HEK293 (cell line): ENCODE data around the gene NAA20.

Source experiments
- GLIS1 ChIP-seq: fragments of 450-650 bp; formaldehyde crosslinking; IDR thresholded peaks from 2 replicates; pipeline ENCODE4 v1.5.1; 2016; ENCODE audit warnings: missing biosample characterization, missing genetic modification characterization
- PRDM10 ChIP-seq: fragments of 450-650 bp; formaldehyde crosslinking; IDR thresholded peaks from 2 replicates; pipeline ENCODE4 v1.5.1; 2016; ENCODE audit warnings: missing biosample characterization, missing genetic modification characterization
- REST ChIP-seq: fragments of 450-650 bp; formaldehyde crosslinking; IDR thresholded peaks from 2 replicates; pipeline ENCODE4 v1.5.1; 2016; ENCODE audit warnings: missing biosample characterization, missing genetic modification characterization
- ZBTB10 ChIP-seq: fragments of 450-650 bp; formaldehyde crosslinking; IDR thresholded peaks from 2 replicates; pipeline ENCODE4 v1.5.1; 2016; ENCODE audit warnings: missing biosample characterization, missing genetic modification characterization
- ZBTB20 ChIP-seq: fragments of 450-650 bp; formaldehyde crosslinking; IDR thresholded peaks from 2 replicates; pipeline ENCODE4 v1.5.1; 2016; ENCODE audit warnings: missing biosample characterization, missing genetic modification characterization
- ZBTB48 ChIP-seq: fragments of 450-650 bp; formaldehyde crosslinking; IDR thresholded peaks from 2 replicates; pipeline ENCODE4 v1.5.1; 2016; ENCODE audit warnings: missing biosample characterization, missing genetic modification characterization
- ZBTB7A ChIP-seq: fragments of 450-650 bp; formaldehyde crosslinking; IDR thresholded peaks from 2 replicates; pipeline ENCODE4 v1.5.1; 2016; ENCODE audit warnings: low read depth, missing biosample characterization, missing genetic modification characterization
- ZFHX2 ChIP-seq: fragments of 450-650 bp; formaldehyde crosslinking; conservative IDR thresholded peaks from 2 replicates; pipeline ENCODE4 v1.5.1; 2016; ENCODE audit warnings: missing biosample characterization, missing genetic modification characterization
- ZNF10 ChIP-seq: fragments of 450-650 bp; formaldehyde crosslinking; IDR thresholded peaks from 2 replicates; pipeline ENCODE4 v1.5.1; 2017; ENCODE audit warnings: missing biosample characterization, missing genetic modification characterization
- ZNF19 ChIP-seq: fragments of 450-650 bp; formaldehyde crosslinking; IDR thresholded peaks from 2 replicates; pipeline ENCODE4; 2016; ENCODE audit warnings: missing biosample characterization, missing genetic modification characterization, low read depth
- ZNF221 ChIP-seq: fragments of 450-650 bp; formaldehyde crosslinking; IDR thresholded peaks from 2 replicates; pipeline ENCODE4 v1.5.1; 2017; ENCODE audit warnings: missing biosample characterization, missing genetic modification characterization, borderline replicate concordance
- ZNF239 ChIP-seq: fragments of 450-650 bp; formaldehyde crosslinking; IDR thresholded peaks from 2 replicates; pipeline ENCODE4 v1.5.1; 2016; ENCODE audit warnings: missing biosample characterization, missing genetic modification characterization
- ZNF335 ChIP-seq: fragments of 450-650 bp; formaldehyde crosslinking; conservative IDR thresholded peaks from 2 replicates; pipeline ENCODE4 v1.5.1; 2016; ENCODE audit warnings: missing biosample characterization, missing genetic modification characterization
- ZNF426 ChIP-seq: fragments of 450-650 bp; formaldehyde crosslinking; IDR thresholded peaks from 2 replicates; pipeline ENCODE4 v1.5.1; 2017; ENCODE audit warnings: missing biosample characterization, missing genetic modification characterization, mild to moderate bottlenecking, inconsistent platforms, moderate library complexity
- ZNF514 ChIP-seq: fragments of 450-650 bp; formaldehyde crosslinking; IDR thresholded peaks from 2 replicates; pipeline ENCODE4 v1.5.1; 2016; ENCODE audit warnings: missing biosample characterization, missing genetic modification characterization
- ZNF521 ChIP-seq: fragments of 450-650 bp; formaldehyde crosslinking; IDR thresholded peaks from 2 replicates; pipeline ENCODE4 v1.5.1; 2017; ENCODE audit warnings: missing biosample characterization, mild to moderate bottlenecking, missing genetic modification characterization
- ZNF530 ChIP-seq: fragments of 450-650 bp; formaldehyde crosslinking; IDR thresholded peaks from 2 replicates; pipeline ENCODE4 v1.5.1; 2016; ENCODE audit warnings: low read depth, missing biosample characterization, missing genetic modification characterization
- ZNF830 ChIP-seq: fragments of 450-650 bp; IDR thresholded peaks from 2 replicates; pipeline ENCODE4 v1.5.0; 2018; ENCODE audit warnings: missing biosample characterization, missing genetic modification characterization, low read depth, mild to moderate bottlenecking, moderate library complexity
- ZSCAN23 ChIP-seq: fragments of 450-650 bp; formaldehyde crosslinking; IDR thresholded peaks from 2 replicates; pipeline ENCODE4 v1.5.1; 2016; ENCODE audit warnings: missing biosample characterization, missing genetic modification characterization
- TF ChIP-seq, protein P1 (sequence below): fragments of 450-650 bp; formaldehyde crosslinking; IDR thresholded peaks from 2 replicates; pipeline ENCODE4 v1.5.1; 2017; ENCODE audit warnings: missing biosample characterization, missing genetic modification characterization

Gene NAA20

GRCh38 chr20:19992996-19993908, 23.9 kb upstream of the NAA20 start (continued):
- no peak for TF ChIP-seq REST (tag by site-specific recombination)
- TF ChIP-seq, protein P1, sequence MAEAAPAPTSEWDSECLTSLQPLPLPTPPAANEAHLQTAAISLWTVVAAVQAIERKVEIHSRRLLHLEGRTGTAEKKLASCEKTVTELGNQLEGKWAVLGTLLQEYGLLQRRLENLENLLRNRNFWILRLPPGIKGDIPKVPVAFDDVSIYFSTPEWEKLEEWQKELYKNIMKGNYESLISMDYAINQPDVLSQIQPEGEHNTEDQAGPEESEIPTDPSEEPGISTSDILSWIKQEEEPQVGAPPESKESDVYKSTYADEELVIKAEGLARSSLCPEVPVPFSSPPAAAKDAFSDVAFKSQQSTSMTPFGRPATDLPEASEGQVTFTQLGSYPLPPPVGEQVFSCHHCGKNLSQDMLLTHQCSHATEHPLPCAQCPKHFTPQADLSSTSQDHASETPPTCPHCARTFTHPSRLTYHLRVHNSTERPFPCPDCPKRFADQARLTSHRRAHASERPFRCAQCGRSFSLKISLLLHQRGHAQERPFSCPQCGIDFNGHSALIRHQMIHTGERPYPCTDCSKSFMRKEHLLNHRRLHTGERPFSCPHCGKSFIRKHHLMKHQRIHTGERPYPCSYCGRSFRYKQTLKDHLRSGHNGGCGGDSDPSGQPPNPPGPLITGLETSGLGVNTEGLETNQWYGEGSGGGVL (tag by site-specific recombination): peak; percentile 43
- no peak for TF ChIP-seq ZBTB10 (tag by site-specific recombination)
- TF ChIP-seq ZNF10 (tag by site-specific recombination): no peak
- no peak for TF ChIP-seq ZNF19
- no peak for TF ChIP-seq ZNF239 (tag by site-specific recombination)
- TF ChIP-seq ZNF335 (tag by site-specific recombination): peak; percentile 47; the same call in 1 of the 2 replicates
- TF ChIP-seq ZNF514 (tag by site-specific recombination): no peak
- no peak for TF ChIP-seq ZNF221 (tag by site-specific recombination)
- peak; percentile 18; the same call in 1 of the 2 replicates for TF ChIP-seq ZFHX2
- TF ChIP-seq ZNF830: no peak
- no peak for TF ChIP-seq ZBTB7A (tag by site-specific recombination)
- TF ChIP-seq ZNF530 (tag by site-specific recombination): no peak
- TF ChIP-seq PRDM10 (tag by site-specific recombination): peak; percentile 83
- TF ChIP-seq ZBTB20 (tag by site-specific recombination): peak; percentile 46; the same call in 1 of the 2 replicates
- no peak for TF ChIP-seq ZNF521 (tag by site-specific recombination)
- peak; percentile 50; the same call in 1 of the 2 replicates for TF ChIP-seq ZBTB48 (tag by site-specific recombination)
- TF ChIP-seq ZNF426: no peak
- peak; percentile 83 for TF ChIP-seq GLIS1
- TF ChIP-seq ZSCAN23 (tag by site-specific recombination): no peak
